GM19438 (cell line): Measurements from ENCODE around the gene ATG3.

Experiments
- ATAC-seq: cut with Tn5 transposase; IDR thresholded peaks from one replicate; pipeline ENCODE4 v1.9.1; 2021; ENCODE audit warnings: low read depth; ENCODE audit not compliant: unreplicated experiment

The ATG3 gene

GRCh38 chr3:112561734-112562529 lies at the start of gene ATG3, which contains the start of gene SLC35A5:
Gene ATG3 (minus strand): TSS chr3:112561962. CDS start chr3:112561528, 434 bp downstream.
Gene SLC35A5 (plus strand): TSS chr3:112562045. CDS start chr3:112563404, 1,359 bp downstream.
- ATAC-seq, result peak; percentile 75

DNA sequence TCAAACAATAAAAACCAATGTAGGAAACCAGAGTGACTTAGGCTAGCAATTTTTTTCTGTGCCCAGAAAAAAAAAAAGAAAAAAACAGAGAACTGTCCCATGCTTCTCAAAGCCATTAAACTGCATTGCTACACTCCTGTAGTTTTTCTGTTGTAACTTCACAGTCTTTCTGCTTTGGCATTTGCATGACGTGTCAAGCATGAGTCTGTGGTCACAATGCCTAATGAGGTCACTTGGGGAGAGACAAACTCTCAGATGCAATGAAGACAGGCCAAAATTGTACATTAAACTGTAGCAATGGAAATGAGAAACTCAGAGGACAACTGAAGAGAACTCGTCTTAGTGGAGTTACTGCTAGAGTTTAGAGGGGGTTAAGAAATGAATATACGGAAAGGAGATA lies 48.4 kb upstream of the ATG3 start:
- no peak for ATAC-seq

- no peak for ATAC-seq
Measured at GRCh38 chr3:112607863-112608262, 46.1 kb upstream of the ATG3 start.

- no peak for ATAC-seq
Measured at GRCh38 chr3:112606098-112606497, 44.3 kb upstream of the ATG3 start.

DNA sequence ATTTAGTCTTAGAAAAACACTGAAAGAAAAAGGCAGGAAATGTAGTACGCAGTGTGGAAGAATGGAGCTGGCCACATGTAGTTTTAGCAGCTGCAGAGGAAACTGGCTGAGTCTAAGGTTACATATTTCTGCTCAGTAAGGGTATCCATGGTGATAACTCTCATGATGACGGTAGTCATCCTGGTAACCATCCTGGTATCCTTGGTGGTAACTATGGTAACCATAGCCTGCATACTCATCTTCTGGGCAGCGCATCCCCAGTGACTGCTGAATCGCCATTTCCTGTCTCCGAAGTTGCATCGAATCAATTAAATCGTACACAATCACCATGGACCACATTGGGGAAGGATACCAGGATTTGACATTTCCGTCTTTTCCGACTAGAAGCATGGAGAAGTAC lies 43.5 kb upstream of the ATG3 start:
- ATAC-seq, result no peak

- ATAC-seq, result no peak
Measured at GRCh38 chr3:112604536-112604935, 42.8 kb upstream of the ATG3 start.

- peak; percentile 81 for ATAC-seq
Measured at GRCh38 chr3:112602217-112602838, 40.6 kb upstream of the ATG3 start.

- ATAC-seq, result no peak
Measured at GRCh38 chr3:112598731-112599130, 37.0 kb upstream of the ATG3 start.

- no peak for ATAC-seq
Measured at GRCh38 chr3:112597945-112598344, 36.2 kb upstream of the ATG3 start.

GRCh38 chr3:112594856-112595255 lies 33.1 kb upstream of the ATG3 start:
- ATAC-seq, result no peak

DNA sequence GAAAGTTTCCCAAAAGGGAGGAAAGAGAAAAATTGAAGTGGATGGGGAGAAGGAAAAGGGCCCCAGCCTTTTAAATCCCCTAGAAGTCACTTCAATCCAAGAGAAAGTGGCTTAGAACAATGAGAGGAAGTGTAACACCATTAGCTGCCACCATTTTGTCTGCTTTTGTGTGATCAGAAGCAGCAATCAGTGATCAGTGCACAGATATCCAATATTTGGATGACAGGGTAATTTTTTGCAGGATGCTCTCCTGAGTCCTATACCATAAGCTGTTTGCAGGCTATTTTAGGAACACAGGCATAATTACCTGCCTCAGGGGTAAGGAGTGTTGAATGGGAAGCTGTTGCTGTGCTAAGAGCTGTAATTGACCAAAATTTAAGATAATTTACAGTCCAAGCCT lies 31.5 kb upstream of the ATG3 start:
- no peak for ATAC-seq

- ATAC-seq, result no peak
Measured at GRCh38 chr3:112587336-112587735, 25.6 kb upstream of the ATG3 start.

DNA sequence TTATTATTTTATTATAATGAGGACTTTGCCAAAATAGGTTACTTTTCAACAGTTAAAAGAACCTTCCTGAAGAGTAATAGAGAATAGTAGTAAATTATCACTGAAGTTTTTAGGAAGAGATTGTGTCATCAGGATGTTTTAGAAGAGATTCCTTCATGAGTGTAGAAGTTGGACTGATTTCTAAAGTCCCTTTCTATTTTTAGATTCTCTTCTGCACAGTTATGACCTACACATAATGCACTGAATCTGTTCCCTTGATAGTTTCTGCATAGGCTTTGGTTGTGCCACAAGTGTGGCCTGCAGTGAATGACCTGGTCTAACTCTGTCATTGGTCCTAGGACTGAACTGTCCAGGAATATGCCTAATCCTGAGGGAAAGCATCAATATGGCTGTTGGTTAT lies 24.0 kb upstream of the ATG3 start:
- no peak for ATAC-seq

DNA sequence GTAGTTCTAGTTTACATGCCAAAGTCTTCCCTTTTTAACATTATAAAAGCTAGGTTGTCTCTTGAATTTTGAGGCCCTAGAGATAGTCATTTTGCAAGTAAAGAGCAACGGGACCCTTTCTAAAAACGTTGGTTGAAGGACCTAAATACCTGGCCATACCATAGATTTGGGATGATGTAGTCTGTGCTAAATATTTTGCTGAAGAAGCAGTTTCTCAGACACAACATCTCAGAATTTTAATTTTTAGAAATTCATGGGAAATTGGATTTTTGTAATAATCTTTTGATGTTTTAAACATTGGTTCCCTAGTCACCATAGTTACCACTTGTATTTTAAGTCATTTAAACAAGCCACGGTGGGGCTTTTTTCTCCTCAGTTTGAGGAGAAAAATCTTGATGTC lies 21.3 kb upstream of the ATG3 start:
- ATAC-seq, result no peak

- ATAC-seq, result no peak
Measured at GRCh38 chr3:112582244-112582874, 20.6 kb upstream of the ATG3 start.

DNA sequence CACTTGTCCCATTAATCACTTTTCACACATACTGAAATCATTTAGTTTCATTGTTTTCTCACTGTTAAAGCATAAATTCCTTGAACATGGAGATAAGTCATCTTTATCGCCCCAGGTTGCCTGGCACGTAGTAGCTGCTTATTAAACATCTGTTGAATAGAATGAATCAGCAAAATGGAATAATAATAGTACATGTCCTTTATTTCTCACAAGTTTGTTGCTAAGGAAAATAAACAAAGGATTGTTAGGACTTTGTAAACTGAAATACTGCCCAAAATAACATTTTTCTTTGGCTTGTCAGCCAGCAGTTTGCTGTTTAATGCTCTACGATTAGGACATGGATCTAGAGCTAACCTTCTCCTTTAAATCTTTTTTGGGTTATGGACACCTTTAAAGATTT lies 17.9 kb upstream of the ATG3 start:
- ATAC-seq, result no peak

GRCh38 chr3:112579232-112579631 lies 17.5 kb upstream of the ATG3 start:
- ATAC-seq, result no peak

DNA sequence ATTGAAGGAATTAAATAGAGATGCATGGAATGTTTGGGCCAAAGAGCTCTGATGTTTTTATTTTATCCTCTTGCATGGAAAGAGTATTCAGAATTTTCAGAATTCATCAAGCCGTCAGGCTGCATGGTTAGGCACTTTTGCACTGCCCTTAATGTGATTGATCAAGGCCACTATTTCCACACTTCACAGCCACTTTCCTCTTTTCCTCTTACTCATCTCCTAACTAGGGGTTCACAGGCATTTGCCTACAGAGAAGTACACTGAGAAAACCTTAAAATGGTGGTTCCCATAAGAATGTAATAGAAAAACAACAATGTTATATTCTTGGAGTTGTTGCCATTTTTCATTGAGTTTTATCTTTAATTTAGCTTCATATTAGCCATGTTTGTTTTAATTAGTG lies 10.9 kb upstream of the ATG3 start:
- no peak for ATAC-seq

DNA sequence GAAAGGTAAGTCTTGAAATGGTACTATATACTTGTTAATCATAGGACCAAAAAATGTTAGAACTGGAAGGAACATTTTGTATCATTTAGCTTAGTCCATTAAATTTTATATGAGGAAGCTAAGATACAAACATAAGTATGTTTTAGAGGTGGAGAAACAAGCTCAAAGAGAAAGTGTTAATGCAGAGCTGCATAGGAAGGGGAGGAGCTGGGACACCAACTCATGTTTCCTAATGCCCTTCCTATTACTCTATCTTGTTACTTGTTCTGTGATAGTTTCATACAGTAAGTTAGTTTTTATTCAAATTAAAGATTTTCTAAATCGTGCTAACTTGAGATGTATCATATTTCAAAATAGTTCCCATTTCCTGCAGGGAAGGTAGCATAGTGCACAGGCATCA lies 7.5 kb upstream of the ATG3 start:
- no peak for ATAC-seq

GRCh38 chr3:112568642-112569041 lies 6.9 kb upstream of the ATG3 start:
- no peak for ATAC-seq

DNA sequence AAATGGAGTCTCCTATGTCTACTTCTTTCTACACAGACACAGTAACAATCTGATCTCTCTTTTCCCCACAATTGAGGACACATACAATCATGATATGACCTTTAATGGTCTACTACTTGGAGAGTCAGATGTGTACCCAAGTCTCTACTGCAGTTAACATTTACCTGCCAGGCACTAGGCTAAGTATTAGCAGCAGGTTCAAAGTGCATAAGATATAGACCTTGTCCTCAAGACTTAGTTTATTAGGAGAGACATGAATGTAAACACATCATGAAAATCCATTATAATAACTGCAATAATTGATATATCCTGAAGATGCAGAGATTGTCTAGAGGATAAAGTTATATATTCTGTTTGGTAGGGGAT lies 3.2 kb upstream of the ATG3 start:
- ATAC-seq, result no peak
